Kidney (tissue), 14 donors: ENCODE data around the gene ABCA7. TPM values are rescaled to one million over a fixed set of nuclear protein-coding genes. Genes with fewer than 3 reads are reported as not detected.
A peak's percentile ranks its signal among the peaks of the same experiment; 100 is the strongest.

Experiments used
- DNase-seq, 5 donors: peaks; one replicate each; pipeline ENCODE4 v3.0.0-alpha.2; 2013 to 2020
- FAIRE-seq: peaks from 2 replicates; lab custom pipeline; 2012; peaks lifted over from hg19 to GRCh38; lab: Jason Lieb, UNC
- H3K27ac ChIP-seq, 2 donors: one replicate each; pipeline ENCODE4 v1.7.0; 2013; ENCODE audit warnings: low read depth in 2 of 2, low read length in 2 of 2, inconsistent platforms in 1 of 2
- H3K27me3 ChIP-seq: one replicate; pipeline ENCODE4 v1.7.1; 2013; ENCODE audit warnings: low read length, inconsistent platforms; ENCODE audit not compliant: control insufficient read depth, insufficient read depth
- H3K36me3 ChIP-seq, 3 donors: one replicate each; pipeline versions ENCODE4 v1.7.0 to v1.7.1; 2013; ENCODE audit warnings: low read length in 3 of 3, control low read depth in 1 of 3, inconsistent platforms in 1 of 3; ENCODE audit not compliant: insufficient read depth in 3 of 3, control insufficient read depth in 2 of 3
- H3K4me1 ChIP-seq, 3 donors: one replicate each; pipeline versions ENCODE4 v1.7.0 to v1.7.1; 2013; ENCODE audit warnings: low read length in 3 of 3, inconsistent platforms in 1 of 3, low read depth in 1 of 3; ENCODE audit not compliant: control insufficient read depth in 2 of 3, insufficient read depth in 2 of 3
- H3K4me3 ChIP-seq, 3 donors: one replicate each; pipeline versions ENCODE4 v1.7.0 to v1.8.1; 2013; ENCODE audit warnings: low read length in 3 of 3, control low read depth in 1 of 3, inconsistent platforms in 1 of 3
- H3K9ac ChIP-seq, 3 donors: one replicate each; pipeline versions ENCODE4 v1.7.0 to v1.7.1; 2013; ENCODE audit warnings: low read length in 3 of 3, control low read depth in 1 of 3, inconsistent platforms in 1 of 3
- H3K9me3 ChIP-seq, 3 donors: one replicate each; pipeline versions ENCODE4 v1.7.0 to v1.7.1; 2013; ENCODE audit warnings: low read length in 3 of 3, control low read depth in 1 of 3, inconsistent platforms in 1 of 3; ENCODE audit not compliant: control insufficient read depth in 2 of 3, insufficient read depth in 1 of 3
- CTCF ChIP-seq: IDR thresholded peaks from 3 replicates; pipeline ENCODE4 v1.5.1; 2012; ENCODE audit warnings: mild to moderate bottlenecking, moderate library complexity, borderline replicate concordance; ENCODE audit not compliant: insufficient read depth; ENCODE audit errors: extremely low read depth
- intact Hi-C: fragments of 100-400 bp; cut with DNase I; formaldehyde crosslinking; loops from one replicate; pipeline ENCODE4 v1.11.1; 2022
- polyA plus RNA-seq: library from polyadenylated mRNA; stranded (reverse); fragments of 350-450 nt; fragmentation: Illumina TruSeq; extraction: RNeasy Lipid Tissue Mini Kit (QIAGEN cat#74804); gene quantifications from one replicate; pipeline ENCODE4 v1.2.3, GENCODE V29; 2014; ENCODE audit warnings: low read depth, low replicate concordance; ENCODE audit not compliant: insufficient read depth
- total RNA-seq: library from RNA; stranded (reverse); fragmentation: NEBNext Ultra II Directional; extraction: Animal tissue kit (Norgen Biotek cat#: 25700); gene quantifications from one replicate; pipeline ENCODE4 v1.2.1, GENCODE V29; 2021
- donor health status: control.
- donor health status: control.
- donor health status: control.
- donor health status: control.
- donor health status: control.
- donor health status: DM: yes; HTN: yes; CAD: no.
- donor health status: Normal renal cell carcinoma (clear cell type).

The ABCA7 gene
- total and polyA plus RNA-seq, 2 donors from 2014 or later, result 11.7 to 20.4 TPM

GRCh38 chr19:1028062-1028926 is 11.6 kb upstream of the ABCA7 start:
- no peaks in the 10 kb centered on the region for H3K27me3 ChIP-seq
- TF ChIP-seq CTCF, result no peak
- peak overlapping the region in 2 of 3 donors; percentile 34 to 54 for H3K9ac ChIP-seq
- H3K27ac ChIP-seq, result peak overlapping the region; percentile 88 to 96
- peaks cover 3 to 8% (median 4%) of the 10 kb centered on the region in 3 donors for H3K36me3 ChIP-seq
- intact Hi-C loops, result no loop called here
- H3K4me3 ChIP-seq, result peak overlapping the region; percentile 17 to 84 (median 58)
- FAIRE-seq (no peak), DNase-seq (peak; percentile 90 to 96 (median 93))
- no peaks in the 10 kb centered on the region for H3K9me3 ChIP-seq
- peaks cover 0 to 8% (median 0%) of the 10 kb centered on the region in 3 donors for H3K4me1 ChIP-seq

- FAIRE-seq, result no peak
- peaks cover 0 to 8% (median 0%) of the 10 kb centered on the region in 3 donors for H3K4me1 ChIP-seq
- H3K36me3 ChIP-seq, result peaks cover 3 to 8% (median 4%) of the 10 kb centered on the region in 3 donors
- no peak overlapping the region for H3K4me3 ChIP-seq
- no peak for TF ChIP-seq CTCF
- no peak overlapping the region for H3K27ac ChIP-seq
- H3K9ac ChIP-seq, result no peak overlapping the region
- H3K27me3 ChIP-seq, result no peaks in the 10 kb centered on the region
- H3K9me3 ChIP-seq, result no peaks in the 10 kb centered on the region
- intact Hi-C loops, result no loop called here
- DNase-seq, result no peak
These were observed 7.5 kb upstream of the ABCA7 start for GRCh38 chr19:1032264-1032867.

- Histone ChIP-seq H3K4me3 (no peak overlapping the region), H3K4me1 (peaks cover 0 to 16% (median 9%) of the 10 kb centered on the region in 3 donors), H3K36me3 (peaks cover 3 to 8% (median 4%) of the 10 kb centered on the region in 3 donors), H3K27ac (no peak overlapping the region), H3K27me3 (no peaks in the 10 kb centered on the region), H3K9ac (no peak overlapping the region), H3K9me3 (no peaks in the 10 kb centered on the region)
- FAIRE-seq (no peak), DNase-seq (peak in 1 of 5 donors; percentile 80)
- TF ChIP-seq CTCF, result no peak
- intact Hi-C loops, result no loop called here
These were observed 3.8 kb upstream of the ABCA7 start for GRCh38 chr19:1035998-1036621.
